ENCODE data around the gene AQR. TPM values are rescaled to one million over a fixed set of nuclear protein-coding genes. Genes with fewer than 3 reads are reported as not detected.

Gene AQR
- polyA plus RNA-seq, 1 of the 3 experiments (the other 2 are of a cell fraction): 11.6 TPM

DNA sequence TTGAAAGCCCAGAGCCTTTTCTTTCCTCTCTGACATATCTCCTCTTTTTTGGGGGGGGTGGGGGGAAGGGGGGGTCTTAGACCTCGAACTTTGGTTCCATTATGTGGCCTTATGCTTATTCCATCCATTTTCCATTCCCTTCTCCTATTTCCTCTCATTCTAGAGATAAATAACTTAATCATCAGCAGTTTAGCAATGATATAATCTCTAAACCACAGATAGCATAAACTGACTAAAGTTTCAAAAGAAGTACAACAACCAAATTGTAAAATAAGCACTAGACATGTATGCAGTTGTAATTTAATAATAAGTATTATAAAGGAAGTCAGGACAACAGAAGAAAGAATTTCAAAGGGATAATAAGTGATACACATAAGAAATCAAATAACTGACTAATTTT is 64.5 kb downstream of the AQR start:
- H3K4me1 ChIP-seq (ENCODE audit: control insufficient read depth in 1 of 2, insufficient read depth in 2 of 2, low read depth in 1 of 2, low read length in 1 of 2): no peaks in the 10 kb centered on the region
- peaks cover 69 to 85% of the 10 kb centered on the region in 2 experiments for H3K36me3 ChIP-seq (replicated peaks in 1 of 2; ENCODE audit: control insufficient read depth in 1 of 2, insufficient read depth in 2 of 2, low read length in 1 of 2)
- H2AFZ ChIP-seq (ENCODE audit: low read depth): no peak overlapping the region
- ChIA-PET CTCF (interaction anchor here (0.9 to 1.1 kb wide), 3 partner anchors 15 to 197 kb away, joined by 3 to 9 read pairs (median 5); no protein-coding TSS in a partner anchor), POLR2A (no interaction called here)
- TF ChIP-seq YY1 (IDR thresholded peaks at IDR 0.05; ENCODE audit: low read depth): no peak
- TF ChIP-seq TAF1 (IDR thresholded peaks at IDR 0.05; ENCODE audit: borderline replicate concordance, low read depth, low read length): no peak
- no peak for TF ChIP-seq FOXJ3 (CRISPR knock-in tag; IDR thresholded peaks at IDR 0.05)
- TF ChIP-seq EP300 (IDR thresholded peaks at IDR 0.05; ENCODE audit: borderline replicate concordance in 1 of 2, low read depth in 1 of 2, low read length in 1 of 2): no peak
- TF ChIP-seq, protein P1, sequence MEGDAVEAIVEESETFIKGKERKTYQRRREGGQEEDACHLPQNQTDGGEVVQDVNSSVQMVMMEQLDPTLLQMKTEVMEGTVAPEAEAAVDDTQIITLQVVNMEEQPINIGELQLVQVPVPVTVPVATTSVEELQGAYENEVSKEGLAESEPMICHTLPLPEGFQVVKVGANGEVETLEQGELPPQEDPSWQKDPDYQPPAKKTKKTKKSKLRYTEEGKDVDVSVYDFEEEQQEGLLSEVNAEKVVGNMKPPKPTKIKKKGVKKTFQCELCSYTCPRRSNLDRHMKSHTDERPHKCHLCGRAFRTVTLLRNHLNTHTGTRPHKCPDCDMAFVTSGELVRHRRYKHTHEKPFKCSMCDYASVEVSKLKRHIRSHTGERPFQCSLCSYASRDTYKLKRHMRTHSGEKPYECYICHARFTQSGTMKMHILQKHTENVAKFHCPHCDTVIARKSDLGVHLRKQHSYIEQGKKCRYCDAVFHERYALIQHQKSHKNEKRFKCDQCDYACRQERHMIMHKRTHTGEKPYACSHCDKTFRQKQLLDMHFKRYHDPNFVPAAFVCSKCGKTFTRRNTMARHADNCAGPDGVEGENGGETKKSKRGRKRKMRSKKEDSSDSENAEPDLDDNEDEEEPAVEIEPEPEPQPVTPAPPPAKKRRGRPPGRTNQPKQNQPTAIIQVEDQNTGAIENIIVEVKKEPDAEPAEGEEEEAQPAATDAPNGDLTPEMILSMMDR (IDR thresholded peaks at IDR 0.05): no peak
- no peak for TF ChIP-seq IRF3 (IDR thresholded peaks at IDR 0.05; ENCODE audit: low read depth, low read length)
- TF ChIP-seq, protein P2, sequence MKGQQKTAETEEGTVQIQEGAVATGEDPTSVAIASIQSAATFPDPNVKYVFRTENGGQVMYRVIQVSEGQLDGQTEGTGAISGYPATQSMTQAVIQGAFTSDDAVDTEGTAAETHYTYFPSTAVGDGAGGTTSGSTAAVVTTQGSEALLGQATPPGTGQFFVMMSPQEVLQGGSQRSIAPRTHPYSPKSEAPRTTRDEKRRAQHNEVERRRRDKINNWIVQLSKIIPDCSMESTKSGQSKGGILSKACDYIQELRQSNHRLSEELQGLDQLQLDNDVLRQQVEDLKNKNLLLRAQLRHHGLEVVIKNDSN (IDR thresholded peaks at IDR 0.05; ENCODE audit: borderline replicate concordance, low read depth): no peak
- TF ChIP-seq NFIC (IDR thresholded peaks at IDR 0.05; ENCODE audit: borderline replicate concordance): no peak
- TF ChIP-seq, protein P3, sequence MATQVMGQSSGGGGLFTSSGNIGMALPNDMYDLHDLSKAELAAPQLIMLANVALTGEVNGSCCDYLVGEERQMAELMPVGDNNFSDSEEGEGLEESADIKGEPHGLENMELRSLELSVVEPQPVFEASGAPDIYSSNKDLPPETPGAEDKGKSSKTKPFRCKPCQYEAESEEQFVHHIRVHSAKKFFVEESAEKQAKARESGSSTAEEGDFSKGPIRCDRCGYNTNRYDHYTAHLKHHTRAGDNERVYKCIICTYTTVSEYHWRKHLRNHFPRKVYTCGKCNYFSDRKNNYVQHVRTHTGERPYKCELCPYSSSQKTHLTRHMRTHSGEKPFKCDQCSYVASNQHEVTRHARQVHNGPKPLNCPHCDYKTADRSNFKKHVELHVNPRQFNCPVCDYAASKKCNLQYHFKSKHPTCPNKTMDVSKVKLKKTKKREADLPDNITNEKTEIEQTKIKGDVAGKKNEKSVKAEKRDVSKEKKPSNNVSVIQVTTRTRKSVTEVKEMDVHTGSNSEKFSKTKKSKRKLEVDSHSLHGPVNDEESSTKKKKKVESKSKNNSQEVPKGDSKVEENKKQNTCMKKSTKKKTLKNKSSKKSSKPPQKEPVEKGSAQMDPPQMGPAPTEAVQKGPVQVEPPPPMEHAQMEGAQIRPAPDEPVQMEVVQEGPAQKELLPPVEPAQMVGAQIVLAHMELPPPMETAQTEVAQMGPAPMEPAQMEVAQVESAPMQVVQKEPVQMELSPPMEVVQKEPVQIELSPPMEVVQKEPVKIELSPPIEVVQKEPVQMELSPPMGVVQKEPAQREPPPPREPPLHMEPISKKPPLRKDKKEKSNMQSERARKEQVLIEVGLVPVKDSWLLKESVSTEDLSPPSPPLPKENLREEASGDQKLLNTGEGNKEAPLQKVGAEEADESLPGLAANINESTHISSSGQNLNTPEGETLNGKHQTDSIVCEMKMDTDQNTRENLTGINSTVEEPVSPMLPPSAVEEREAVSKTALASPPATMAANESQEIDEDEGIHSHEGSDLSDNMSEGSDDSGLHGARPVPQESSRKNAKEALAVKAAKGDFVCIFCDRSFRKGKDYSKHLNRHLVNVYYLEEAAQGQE (IDR thresholded peaks at IDR 0.05; ENCODE audit: low read depth, low read length): no peak
- no peak for TF ChIP-seq RFX5 (IDR thresholded peaks at IDR 0.05; ENCODE audit: low read length)
- no peak for TF ChIP-seq EZH2phosphoT487 (IDR thresholded peaks at IDR 0.05; ENCODE audit: borderline replicate concordance, low read depth)
- TF ChIP-seq RCOR1 (IDR thresholded peaks at IDR 0.05; ENCODE audit: low read length): no peak
- TF ChIP-seq SIN3A (IDR thresholded peaks at IDR 0.05; ENCODE audit: borderline replicate concordance, low read depth, low read length): no peak
- no peak for TF ChIP-seq PBX3 (IDR thresholded peaks at IDR 0.05)
- H3K27ac ChIP-seq (ENCODE audit: low read depth in 2 of 2, low read length in 1 of 2): no peak overlapping the region
- H3K9me3 ChIP-seq: no peaks in the 10 kb centered on the region
- no peaks in the 10 kb centered on the region for H3K9me2 ChIP-seq
- no peak overlapping the region for H3K4me3 ChIP-seq (ENCODE audit: low read depth in 2 of 2, low read length in 1 of 2)
- H3K9ac ChIP-seq: no peak overlapping the region
- H3K27me3 ChIP-seq (ENCODE audit: insufficient read depth): no peaks in the 10 kb centered on the region
- no peak for DNase-seq
- no peaks in the 10 kb centered on the region for H3K79me2 ChIP-seq (ENCODE audit: insufficient read depth)
- H3F3A ChIP-seq (replicated peaks; ENCODE audit: insufficient read depth): no peaks in the 10 kb centered on the region
- WGBS (ENCODE audit: low lambda C conversion rate): 41% methylated on average over 1 of the region's 1 CpG
- no peaks in the 10 kb centered on the region for H4K20me1 ChIP-seq (ENCODE audit: insufficient read depth)
- no peak overlapping the region for H3K4me2 ChIP-seq
